Measurements from ENCODE around the gene INSIG1.

The INSIG1 gene

DNA sequence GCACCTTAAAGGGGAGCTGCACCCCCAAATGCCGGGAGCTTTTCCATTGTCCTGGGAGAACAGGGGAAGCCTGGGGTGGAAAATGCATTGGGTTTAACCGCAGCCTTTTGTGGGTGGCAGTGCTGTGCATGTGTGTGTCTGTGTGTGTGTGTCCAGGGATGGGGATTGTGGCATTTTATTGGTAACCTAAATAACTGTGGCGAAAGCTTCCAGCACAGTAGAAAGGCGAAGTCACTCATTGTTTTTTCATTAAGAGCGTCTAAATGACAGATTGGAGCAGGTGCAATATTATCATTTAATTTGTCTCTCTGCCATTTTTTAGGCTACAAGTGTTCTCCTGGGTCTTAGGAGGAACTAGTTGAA, 55.1 kb downstream of the INSIG1 start:
- no peak for DNase-seq

DNA sequence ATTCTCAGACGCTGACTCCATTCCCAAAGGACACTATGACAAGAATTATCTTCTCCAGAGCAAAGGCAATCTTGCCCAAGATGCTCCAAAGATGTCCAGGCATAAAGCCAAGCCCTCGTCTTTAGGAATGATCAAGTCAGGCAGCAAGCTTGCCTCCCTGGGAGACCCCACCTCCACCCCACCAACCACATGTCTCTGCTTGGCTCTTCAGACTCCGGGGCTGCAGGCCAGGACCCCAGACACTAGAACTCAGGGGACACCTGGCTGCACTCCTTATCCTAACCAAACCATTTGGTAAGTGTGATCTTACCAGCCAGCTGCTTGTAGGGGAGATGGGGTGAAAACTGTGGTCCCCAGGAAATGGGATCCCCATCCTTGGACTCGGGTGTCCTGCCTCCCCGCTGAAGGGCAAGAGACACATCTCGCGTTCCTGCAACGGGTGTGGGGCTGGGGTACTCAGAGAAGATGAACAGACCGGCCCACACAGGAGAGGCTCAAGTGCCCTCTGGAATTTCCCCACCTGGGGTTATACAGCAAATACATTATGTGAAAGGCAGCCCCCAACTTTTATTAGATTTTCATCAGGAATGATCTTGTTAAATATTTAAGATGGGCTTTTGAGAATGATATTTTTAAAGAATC, 55.7 kb downstream of the INSIG1 start:
- no peak for DNase-seq

DNA sequence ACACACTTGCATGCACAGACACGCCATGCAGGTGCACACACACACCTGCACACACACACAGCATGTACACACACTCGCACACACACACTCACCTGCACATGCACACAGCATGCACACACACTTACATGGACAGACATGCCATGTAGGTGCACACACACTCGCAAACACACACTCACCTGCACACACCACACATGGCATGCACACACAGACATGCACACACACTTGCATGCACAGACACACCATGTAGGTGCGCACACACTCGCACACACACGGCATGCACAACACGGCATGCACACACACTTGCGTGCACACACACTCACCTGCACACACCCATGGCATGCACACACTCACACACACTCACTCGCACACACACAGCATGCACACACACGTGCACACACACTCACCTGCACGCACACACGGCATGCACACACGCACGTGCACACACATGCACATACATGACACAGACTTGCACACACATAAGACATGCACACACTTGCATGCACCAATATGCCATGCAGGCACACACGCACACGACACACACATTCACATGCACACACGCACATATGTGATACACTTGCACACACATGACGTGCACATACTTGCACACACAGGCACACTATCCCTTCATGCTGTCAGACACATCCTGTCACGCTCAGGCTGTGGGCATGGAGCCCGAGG, 56.8 kb downstream of the INSIG1 start:
- DNase-seq, result no peak

- DNase-seq, result no peak
Measured at GRCh38 chr7:155355176-155355575, 57.5 kb downstream of the INSIG1 start.

GRCh38 chr7:155355745-155356144, 58.1 kb downstream of the INSIG1 start:
- no peak for DNase-seq

- no peak for DNase-seq
Measured at GRCh38 chr7:155356323-155357105, 58.8 kb downstream of the INSIG1 start.

DNA sequence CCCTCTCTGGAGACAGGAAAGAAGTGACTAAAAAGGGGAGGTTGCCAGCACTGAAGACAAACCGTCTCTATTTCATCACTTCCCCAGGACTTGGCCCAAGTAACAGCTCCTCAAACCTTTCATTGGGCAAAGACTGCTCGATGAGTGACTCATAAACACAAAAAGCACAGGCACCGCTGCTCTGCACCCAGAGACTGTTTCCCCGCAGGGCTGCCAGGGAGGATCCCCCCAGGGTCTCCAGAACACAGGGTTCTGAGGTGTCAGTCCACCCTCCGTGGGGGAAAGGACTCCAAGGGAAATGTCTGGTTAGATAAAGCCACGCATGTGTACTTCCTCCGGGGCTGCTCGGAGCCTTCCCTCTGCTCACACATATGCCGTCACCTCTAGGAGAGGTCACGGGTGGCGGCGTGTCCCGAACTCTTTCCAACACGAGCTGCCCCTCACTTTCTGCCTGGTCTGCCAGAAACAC, 59.9 kb downstream of the INSIG1 start:
- DNase-seq, result no peak

DNA sequence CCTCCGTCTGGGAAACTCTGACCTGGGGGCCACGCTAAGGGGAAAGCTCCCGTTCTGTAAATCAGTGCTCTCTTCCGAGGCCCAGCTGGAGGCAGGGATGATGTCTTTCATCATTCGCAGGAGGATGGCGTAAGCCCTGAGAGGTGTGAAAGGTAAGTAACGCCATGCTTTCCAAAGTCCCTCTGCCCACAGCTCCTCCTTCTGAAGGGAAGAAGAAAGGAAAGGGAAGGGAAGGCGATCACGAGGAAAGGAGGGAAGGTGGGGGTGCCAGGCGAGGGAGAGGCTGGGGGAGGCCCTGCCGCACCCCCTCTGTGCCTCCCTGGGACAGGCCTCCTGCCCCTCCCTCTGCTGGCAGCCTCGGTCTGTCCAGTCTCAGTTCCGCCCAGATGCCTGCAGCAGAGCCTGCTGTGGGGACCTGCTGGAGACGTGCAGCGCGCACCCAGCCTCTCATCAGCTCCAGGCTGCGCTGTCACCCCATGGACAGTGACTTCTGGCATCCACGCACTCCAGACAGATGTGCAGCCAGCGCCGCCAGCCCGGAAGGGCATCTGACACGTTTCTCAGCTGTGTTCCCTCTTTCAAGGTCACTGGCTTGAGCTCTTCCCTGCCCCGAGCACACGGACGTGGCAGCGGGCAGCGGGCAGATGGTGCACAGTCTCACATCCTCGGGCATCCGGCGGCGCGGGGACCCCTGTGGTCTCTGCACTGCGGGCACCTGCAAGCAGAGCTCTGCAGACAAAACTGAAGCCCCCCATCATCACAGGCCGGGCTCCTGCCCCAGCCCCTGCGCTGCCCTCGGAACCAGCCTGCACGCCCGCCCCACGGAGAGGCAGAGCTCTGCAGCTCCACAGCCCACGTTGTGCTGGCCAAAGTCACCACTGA, 60.6 kb downstream of the INSIG1 start:
- DNase-seq, result no peak

DNA sequence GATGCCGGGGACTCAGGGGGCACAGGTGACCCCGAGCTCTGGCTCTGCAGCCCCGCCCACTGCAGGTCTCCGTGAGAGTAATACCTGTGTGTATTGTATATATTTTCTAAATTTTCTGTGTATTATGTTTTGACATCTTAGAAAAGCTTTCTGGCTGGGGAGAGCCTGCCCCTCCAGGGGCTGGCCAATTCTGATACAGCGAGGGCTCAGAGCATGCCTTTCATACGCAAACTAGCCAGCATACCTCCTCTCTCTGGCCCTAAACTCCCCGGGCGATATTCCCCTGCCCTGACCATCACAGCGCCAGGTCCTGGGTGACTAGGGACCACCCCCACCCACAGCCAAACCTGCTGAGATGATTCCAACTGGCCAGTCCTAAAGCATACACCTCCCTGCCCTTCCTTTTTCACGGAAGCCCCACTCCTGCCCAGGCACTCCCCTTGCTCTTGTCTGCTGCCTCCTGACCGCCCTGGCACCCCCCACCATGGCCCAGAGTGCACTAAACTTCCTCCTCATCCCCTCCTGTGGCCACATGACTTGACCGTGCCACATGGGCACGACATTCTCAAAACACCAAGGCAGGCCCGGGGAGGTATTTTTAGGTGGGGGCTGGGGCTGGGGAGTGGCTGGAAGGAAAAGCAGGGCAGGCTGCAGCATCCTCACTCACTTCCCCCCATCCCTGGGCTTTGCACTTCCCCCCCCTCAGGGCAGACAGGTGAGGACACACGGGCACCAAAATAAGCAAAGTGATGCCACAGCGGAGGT, 61.5 kb downstream of the INSIG1 start:
- DNase-seq, result no peak

Measured in NCI-H1930 (cell line).